Tibial nerve (tissue), 4 donors: ENCODE data around the gene C19orf18. TPM values are rescaled to one million over a fixed set of nuclear protein-coding genes. Genes with fewer than 3 reads are reported as not detected.
"Not testable (repeated sequence)": the region's sequence is repeated elsewhere in the genome, so short reads cannot be mapped to it uniquely, and the experiment has no call there.

Experiments used
- DNase-seq, 2 donors: peaks; one replicate each; pipeline ENCODE4 v3.0.0-alpha.2; 2019; ENCODE audit warnings: low spot score in 2 of 2
- H3K27ac ChIP-seq, 4 donors: fragments of 200-600 bp; sonication (generic) in 3 of 4; one replicate each; pipeline ENCODE4 v1.5.1; 2017 to 2019; ENCODE audit warnings: mild to moderate bottlenecking in 1 of 4
- H3K27me3 ChIP-seq, 2 donors: fragments of 200-600 bp; sonication (generic) in 1 of 2; one replicate each; pipeline versions ENCODE4 v1.5.1 to v1.6.0; 2017 to 2019
- H3K36me3 ChIP-seq, 3 donors: fragments of 200-600 bp; sonication (generic); one replicate each; pipeline ENCODE4 v1.5.1; 2018 to 2019
- H3K4me1 ChIP-seq, 4 donors: fragments of 200-600 bp; sonication (generic) in 3 of 4; one replicate each; pipeline ENCODE4 v1.5.1; 2017 to 2019
- H3K4me3 ChIP-seq, 4 donors: fragments of 200-600 bp; sonication (generic) in 3 of 4; one replicate each; pipeline ENCODE4 v1.5.1; 2017 to 2019; ENCODE audit warnings: mild to moderate bottlenecking in 1 of 4, moderate library complexity in 1 of 4
- H3K9me3 ChIP-seq, 4 donors: fragments of 200-600 bp; sonication (generic) in 3 of 4; one replicate each; pipeline ENCODE4 v1.5.1; 2017 to 2019
- EP300 ChIP-seq, 2 donors: sonication (generic); formaldehyde crosslinking; IDR thresholded peaks; one replicate each; pipeline ENCODE4 v1.6.1; 2017; ENCODE audit warnings: antibody characterized with exemption in 2 of 2, mild to moderate bottlenecking in 1 of 2
- POLR2A ChIP-seq, 2 donors: fragments of 450-650 bp; IDR thresholded peaks; one replicate each; pipeline ENCODE4 v1.6.1; 2017; ENCODE audit warnings: antibody characterized with exemption in 2 of 2, mild to moderate bottlenecking in 2 of 2, moderate library complexity in 2 of 2
- WGBS, 2 donors: methylation state at CpG; one replicate each; pipeline ENCODE4 v1.1.5; 2018; 5-methylcytosine and 5-hydroxymethylcytosine counted together
- total RNA-seq, 4 donors: library from RNA; depleted of rRNA; stranded (reverse); fragments of >200 nt; gene quantifications; one replicate each; pipeline ENCODE4 v1.1.0, GENCODE V29; 2016
- TF ChIP-seq, protein P1 (sequence below), 5 experiments: fragments of 200-600 bp in 3 of 5; fragments of 450-650 bp in 2 of 5; sonication (generic) in 3 of 5; IDR thresholded peaks; one replicate each; pipeline ENCODE4 v1.5.1; 2016 to 2019; ENCODE audit warnings: antibody characterized with exemption in 5 of 5, mild to moderate bottlenecking in 3 of 5, moderate library complexity in 2 of 5

The C19orf18 gene
- total RNA-seq, 4 donors from 2014 or later: 0.66 TPM; not detected in 3

- H3K9me3 ChIP-seq: peaks cover 0 to 100% (median 29%) of the 10 kb centered on the region in 4 donors
Observed at GRCh38 chr19:57935731-57936130, 38.6 kb downstream of the C19orf18 start.

GRCh38 chr19:57934820-57935665 is 39.3 kb downstream of the C19orf18 start, which contains the start of gene ZNF418:
Gene ZNF418, minus strand, starts transcription at chr19:57935402. Its CDS starts 1,580 bp downstream, at chr19:57933822.
- DNase-seq: peak in 1 of 2 donors; percentile 37
- Histone ChIP-seq H3K27me3 (no peaks in the 10 kb centered on the region), H3K4me3 (peak within 1 kb of the TSS; percentile 30 to 64 (median 48)), H3K4me1 (peaks cover 0 to 7% (median 0%) of the 10 kb centered on the region in 4 donors), H3K27ac (peak within 1 kb of the TSS in 3 of 4 donors; percentile 67 to 80 (median 75)), H3K36me3 (peaks cover 0 to 78% (median 0%) of the 10 kb centered on the region in 3 donors), H3K9me3 (peaks cover 0 to 100% (median 32%) of the 10 kb centered on the region in 4 donors)
- TF ChIP-seq, protein P1, sequence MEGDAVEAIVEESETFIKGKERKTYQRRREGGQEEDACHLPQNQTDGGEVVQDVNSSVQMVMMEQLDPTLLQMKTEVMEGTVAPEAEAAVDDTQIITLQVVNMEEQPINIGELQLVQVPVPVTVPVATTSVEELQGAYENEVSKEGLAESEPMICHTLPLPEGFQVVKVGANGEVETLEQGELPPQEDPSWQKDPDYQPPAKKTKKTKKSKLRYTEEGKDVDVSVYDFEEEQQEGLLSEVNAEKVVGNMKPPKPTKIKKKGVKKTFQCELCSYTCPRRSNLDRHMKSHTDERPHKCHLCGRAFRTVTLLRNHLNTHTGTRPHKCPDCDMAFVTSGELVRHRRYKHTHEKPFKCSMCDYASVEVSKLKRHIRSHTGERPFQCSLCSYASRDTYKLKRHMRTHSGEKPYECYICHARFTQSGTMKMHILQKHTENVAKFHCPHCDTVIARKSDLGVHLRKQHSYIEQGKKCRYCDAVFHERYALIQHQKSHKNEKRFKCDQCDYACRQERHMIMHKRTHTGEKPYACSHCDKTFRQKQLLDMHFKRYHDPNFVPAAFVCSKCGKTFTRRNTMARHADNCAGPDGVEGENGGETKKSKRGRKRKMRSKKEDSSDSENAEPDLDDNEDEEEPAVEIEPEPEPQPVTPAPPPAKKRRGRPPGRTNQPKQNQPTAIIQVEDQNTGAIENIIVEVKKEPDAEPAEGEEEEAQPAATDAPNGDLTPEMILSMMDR (IDR thresholded peaks at IDR 0.05): no peak
- TF ChIP-seq EP300 (IDR thresholded peaks at IDR 0.05): peak in 1 of 2 donors; percentile 41
- 2 to 4% methylated on average over 46 to 54 of the region's 54 CpGs for WGBS, 2 donors

More at GRCh38 chr19:57935731-57936130, 38.6 kb downstream of the C19orf18 start:
- TF ChIP-seq EP300 (IDR thresholded peaks at IDR 0.05) (no peak), POLR2A (IDR thresholded peaks at IDR 0.05) (no peak)
- TF ChIP-seq, protein P1 (IDR thresholded peaks at IDR 0.05): no peak
- 61 to 68% methylated on average over 12 of the region's 12 CpGs for WGBS, 2 donors
- H3K27ac ChIP-seq: peak overlapping the region in 1 of 4 donors; percentile 75
- H3K36me3 ChIP-seq: peaks cover 0 to 78% (median 0%) of the 10 kb centered on the region in 3 donors
- no peaks in the 10 kb centered on the region for H3K27me3 ChIP-seq
- peaks cover 0 to 7% (median 0%) of the 10 kb centered on the region in 4 donors for H3K4me1 ChIP-seq
- DNase-seq: no peak
- peak overlapping the region in 2 of 4 donors; percentile 54 to 64 for H3K4me3 ChIP-seq

GRCh38 chr19:57927587-57927986 is 46.7 kb downstream of the C19orf18 start:
- 98 to 99% methylated on average over 4 of the region's 4 CpGs for WGBS, 2 donors
- no peak for DNase-seq
- Histone ChIP-seq H3K4me3 (no peak overlapping the region), H3K4me1 (no peaks in the 10 kb centered on the region), H3K36me3 (peaks cover 0 to 99% (median 0%) of the 10 kb centered on the region in 3 donors), H3K27ac (no peak overlapping the region), H3K27me3 (no peaks in the 10 kb centered on the region), H3K9me3 (peaks cover 0 to 98% (median 36%) of the 10 kb centered on the region in 4 donors)
- TF ChIP-seq, protein P1 (IDR thresholded peaks at IDR 0.05): no peak
- no peak for TF ChIP-seq EP300 (IDR thresholded peaks at IDR 0.05)
- no peak for TF ChIP-seq POLR2A (IDR thresholded peaks at IDR 0.05)

DNA sequence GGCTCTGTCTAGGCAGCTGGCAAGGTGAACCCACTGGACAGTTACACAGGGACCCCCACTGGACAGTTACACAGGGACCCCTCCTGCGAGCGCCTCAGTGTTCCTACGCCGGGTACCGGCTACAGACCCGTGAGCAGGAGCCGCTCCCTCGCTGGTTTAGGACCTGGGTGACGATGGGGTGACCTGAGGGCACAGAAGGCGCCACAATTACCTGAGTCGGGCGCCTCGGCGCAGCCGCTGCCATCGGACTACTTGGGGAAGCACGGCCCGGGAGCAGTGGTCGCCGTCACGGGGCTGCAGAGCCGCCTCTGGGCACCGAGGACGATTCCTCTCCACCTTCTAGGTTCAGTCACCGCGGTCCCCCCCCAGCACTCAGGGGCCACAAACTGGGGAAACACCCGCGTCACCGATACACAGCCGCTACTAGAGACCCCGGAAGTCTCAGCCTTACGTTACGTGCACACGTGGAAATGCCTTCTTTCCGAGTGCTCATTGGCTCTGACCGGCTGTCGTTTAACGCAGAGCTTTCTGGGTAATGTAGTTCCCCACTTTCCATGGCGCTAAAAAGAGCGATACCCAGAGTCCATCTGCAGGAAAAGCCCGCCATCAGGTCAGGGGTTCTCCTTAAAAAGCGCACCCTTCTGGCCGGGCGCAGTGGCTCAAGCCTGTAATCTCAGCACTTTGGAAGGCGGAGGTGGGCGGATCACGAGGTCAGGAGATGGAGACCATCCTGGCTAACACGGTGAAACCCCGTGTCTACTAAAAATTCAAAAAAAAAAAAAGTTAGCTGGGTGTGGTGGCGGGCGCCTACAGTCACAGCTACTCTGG is 58.0 kb downstream of the C19orf18 start, which contains the start of gene ZNF417:
Gene ZNF417 (minus strand): TSS at position 425 of the 828 bp plus-strand sequence. CDS start 181 bp downstream, at position 244.
- not testable (repeated sequence) for H3K27me3 ChIP-seq
- peak within 1 kb of the TSS in 3 of 4 donors; percentile 70 to 84 (median 77) for H3K27ac ChIP-seq
- peaks cover 0 to 16% (median 4%) of the 10 kb centered on the region in 4 donors for H3K4me1 ChIP-seq
- peaks cover 0 to 63% (median 5%) of the 10 kb centered on the region in 4 donors for H3K9me3 ChIP-seq
- WGBS, 2 donors: 1 to 2% methylated on average over 38 to 43 of the region's 51 CpGs
- H3K36me3 ChIP-seq: peaks cover 0 to 69% (median 0%) of the 10 kb centered on the region in 3 donors
- TF ChIP-seq POLR2A (IDR thresholded peaks at IDR 0.05) (peak in 1 of 2 donors; percentile 49), EP300 (IDR thresholded peaks at IDR 0.05) (peak in 1 of 2 donors; percentile 72)
- peak within 1 kb of the TSS; percentile 68 to 92 (median 82) for H3K4me3 ChIP-seq
- DNase-seq: peak; percentile 49 to 83

GRCh38 chr19:57914531-57914930 is 59.8 kb downstream of the C19orf18 start:
- WGBS, 2 donors: 95 to 98% methylated on average over 3 of the region's 3 CpGs
- no peak for DNase-seq
- Histone ChIP-seq H3K27me3 (no peaks in the 10 kb centered on the region), H3K27ac (no peak overlapping the region), H3K4me3 (no peak overlapping the region), H3K9me3 (peaks cover 0 to 63% (median 15%) of the 10 kb centered on the region in 4 donors), H3K4me1 (peaks cover 0 to 16% (median 4%) of the 10 kb centered on the region in 4 donors), H3K36me3 (peaks cover 7 to 67% (median 11%) of the 10 kb centered on the region in 3 donors)
- no peak for TF ChIP-seq EP300 (IDR thresholded peaks at IDR 0.05)
- TF ChIP-seq, protein P1 (IDR thresholded peaks at IDR 0.05): no peak
- TF ChIP-seq POLR2A (IDR thresholded peaks at IDR 0.05): no peak
